Neuronal stem cell (in vitro differentiated cells): ENCODE measurements around the gene LUM.
"Not testable (repeated sequence)": the region's sequence is repeated elsewhere in the genome, so short reads cannot be mapped to it uniquely, and the experiment has no call there.

Source experiments
- DNase-seq: peaks from one replicate; pipeline ENCODE4 v3.0.0-alpha.2; 2013; ENCODE audit warnings: low spot score
- H2AFZ ChIP-seq: one replicate; pipeline ENCODE4 v1.6.1; 2013; ENCODE audit warnings: mild to moderate bottlenecking, low read length, inconsistent platforms
- H2AK5ac ChIP-seq: 2 replicates; pipeline ENCODE4 v1.6.1; 2013; ENCODE audit warnings: low read depth, mild to moderate bottlenecking, inconsistent platforms, low read length, moderate library complexity, mixed read lengths
- H2BK120ac ChIP-seq: 2 replicates; pipeline ENCODE4 v1.6.1; 2013; ENCODE audit warnings: low read depth, mild to moderate bottlenecking, inconsistent platforms, low read length, moderate library complexity, mixed read lengths
- H2BK12ac ChIP-seq: one replicate; pipeline ENCODE4 v1.6.1; 2013; ENCODE audit warnings: low read length, inconsistent platforms
- H2BK15ac ChIP-seq: 2 replicates; pipeline ENCODE4 v1.6.1; 2013; ENCODE audit warnings: mild to moderate bottlenecking, low read length, inconsistent platforms, mixed read lengths
- H2BK5ac ChIP-seq: one replicate; pipeline ENCODE4 v1.6.1; 2013; ENCODE audit warnings: inconsistent platforms, mild to moderate bottlenecking, low read length, moderate library complexity
- H3K14ac ChIP-seq: one replicate; pipeline ENCODE4 v1.6.1; 2013; ENCODE audit warnings: low read length, inconsistent platforms
- H3K18ac ChIP-seq: 2 replicates; pipeline ENCODE4 v1.6.1; 2013; ENCODE audit warnings: low read length, inconsistent platforms
- H3K23ac ChIP-seq: 2 replicates; pipeline ENCODE4 v1.6.1; 2013; ENCODE audit warnings: low read depth, mild to moderate bottlenecking, mixed read lengths, low read length, inconsistent platforms; ENCODE audit not compliant: poor library complexity
- H3K27ac ChIP-seq: replicated peaks from 3 replicates; pipeline ENCODE4 v1.5.1; 2013; ENCODE audit warnings: low read length, inconsistent platforms
- H3K27me3 ChIP-seq, 3 experiments: 2 replicates each; pipeline ENCODE4 v1.6.1; 2013; ENCODE audit warnings: low read length in 3 of 3, mild to moderate bottlenecking in 2 of 3, inconsistent platforms in 1 of 3, low read depth in 1 of 3, mixed read lengths in 1 of 3, moderate library complexity in 1 of 3; ENCODE audit not compliant: control insufficient read depth in 3 of 3, insufficient read depth in 3 of 3
- H3K36me3 ChIP-seq, 2 donors: replicated peaks in 1 of 2; 2 replicates each; pipeline ENCODE4 v1.6.1; 2013; ENCODE audit warnings: low read length in 2 of 2; ENCODE audit not compliant: control insufficient read depth in 2 of 2, insufficient read depth in 2 of 2
- H3K4ac ChIP-seq: 2 replicates; pipeline ENCODE4 v1.6.1; 2013; ENCODE audit warnings: inconsistent platforms, mild to moderate bottlenecking, low read length, moderate library complexity
- H3K4me1 ChIP-seq, 2 donors: 1 replicate in 1 of 2; 2 replicates in 1 of 2; pipeline ENCODE4 v1.6.1; 2013; ENCODE audit warnings: low read length in 2 of 2, low read depth in 1 of 2; ENCODE audit not compliant: control insufficient read depth in 2 of 2, insufficient read depth in 1 of 2
- H3K4me2 ChIP-seq: one replicate; pipeline ENCODE4 v1.6.1; 2013; ENCODE audit warnings: mild to moderate bottlenecking, low read length, inconsistent platforms; ENCODE audit not compliant: insufficient read depth, poor library complexity, severe bottlenecking
- H3K4me3 ChIP-seq, 2 donors: 2 replicates each; pipeline ENCODE4 v1.5.1; 2013; ENCODE audit warnings: low read length in 2 of 2, mild to moderate bottlenecking in 2 of 2, inconsistent platforms in 1 of 2, moderate library complexity in 1 of 2
- H3K79me1 ChIP-seq: one replicate; pipeline ENCODE4 v1.6.1; 2013; ENCODE audit warnings: low read depth, mild to moderate bottlenecking, inconsistent platforms, low read length, moderate library complexity
- H3K9ac ChIP-seq: one replicate; pipeline ENCODE4 v1.6.1; 2013; ENCODE audit warnings: mild to moderate bottlenecking, low read depth, low read length, inconsistent platforms; ENCODE audit not compliant: poor library complexity
- H3K9me3 ChIP-seq, 2 donors: replicated peaks in 1 of 2; 2 replicates each; pipeline versions ENCODE3 to v1.6.1; 2013; ENCODE audit warnings: low read length in 2 of 2, mild to moderate bottlenecking in 2 of 2, inconsistent platforms in 1 of 2, low read depth in 1 of 2, mixed read lengths in 1 of 2, moderate library complexity in 1 of 2; ENCODE audit not compliant: control insufficient read depth in 2 of 2, insufficient read depth in 1 of 2
- H4K8ac ChIP-seq: one replicate; pipeline ENCODE4 v1.6.1; 2013; ENCODE audit warnings: low read depth, mild to moderate bottlenecking, inconsistent platforms, low read length, moderate library complexity
- H4K91ac ChIP-seq: one replicate; pipeline ENCODE4 v1.6.1; 2013; ENCODE audit warnings: low read length, low read depth, mild to moderate bottlenecking, inconsistent platforms; ENCODE audit not compliant: poor library complexity
- WGBS, 2 donors: extraction: QIAGEN DNeasy Blood & Tissue Kit; methylation state at CpG; one replicate each; pipeline ENCODE4 v1.1.7; 2013; ENCODE audit warnings: missing lambda C conversion rate in 2 of 2, mixed read lengths in 1 of 2; ENCODE audit not compliant: insufficient read length in 2 of 2, insufficient replicate concordance in 1 of 2; ENCODE audit errors: extremely low coverage in 2 of 2; 5-methylcytosine and 5-hydroxymethylcytosine counted together

LUM gene

DNA sequence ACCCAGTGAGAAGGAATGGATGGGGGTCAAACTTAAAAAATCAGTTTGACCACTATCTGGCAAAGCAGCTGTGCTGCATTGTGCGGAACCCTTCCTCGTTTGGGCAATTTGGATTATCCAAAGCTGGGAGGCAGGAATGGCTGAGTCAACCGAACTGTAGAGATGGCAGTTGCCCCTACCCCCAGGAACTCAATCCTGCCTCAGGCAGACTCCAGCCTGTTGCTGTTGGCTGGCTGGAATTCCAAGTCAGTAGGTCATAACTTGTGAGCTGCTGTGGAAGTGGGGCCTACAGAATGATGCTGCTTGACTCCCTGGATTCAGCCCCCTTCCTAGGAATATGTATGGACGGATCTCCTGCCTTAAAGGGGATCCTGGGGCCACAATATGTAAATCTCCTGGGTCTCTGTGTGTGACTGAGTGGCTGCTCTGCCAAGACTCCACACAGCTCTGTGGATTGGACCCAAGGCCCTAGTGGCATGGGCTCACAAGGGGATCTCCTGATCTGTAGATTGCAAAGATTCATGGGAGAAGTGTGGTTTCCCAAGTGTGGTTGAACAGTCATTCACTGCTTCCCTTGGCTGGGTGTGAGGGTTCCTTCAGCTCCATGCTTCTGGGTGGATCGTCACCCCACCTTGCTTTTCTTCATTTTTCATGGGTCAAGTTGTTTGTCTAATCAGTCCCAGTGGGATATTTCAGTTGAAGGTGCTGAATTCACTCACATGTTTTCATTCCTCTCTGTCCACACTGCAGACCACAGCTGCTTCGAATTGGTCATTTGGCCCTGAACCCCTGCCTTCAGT, 19.2 kb downstream of the LUM start:
- Histone ChIP-seq H2BK15ac (no peak overlapping the region), H3K4me3 (no peak overlapping the region), H3K9me3 (no peaks in the 10 kb centered on the region), H4K91ac (no peak overlapping the region), H3K4me2 (no peak overlapping the region), H3K18ac (no peak overlapping the region), H3K14ac (no peak overlapping the region), H2BK5ac (no peak overlapping the region), H3K9ac (no peak overlapping the region), H2BK120ac (no peak overlapping the region), H2BK12ac (no peak overlapping the region), H3K79me1 (no peaks in the 10 kb centered on the region), H3K4ac (no peak overlapping the region), H2AFZ (peak overlapping the region; percentile 53), H3K27me3 (no peaks in the 10 kb centered on the region), H2AK5ac (no peak overlapping the region), H3K27ac (no peak overlapping the region), H3K4me1 (no peaks in the 10 kb centered on the region), H4K8ac (no peak overlapping the region), H3K36me3 (no peaks in the 10 kb centered on the region), H3K23ac (no peak overlapping the region)
- no peak for DNase-seq
- WGBS, 2 donors = no CpG with 5 or more reads among the region's 6 CpGs

DNA sequence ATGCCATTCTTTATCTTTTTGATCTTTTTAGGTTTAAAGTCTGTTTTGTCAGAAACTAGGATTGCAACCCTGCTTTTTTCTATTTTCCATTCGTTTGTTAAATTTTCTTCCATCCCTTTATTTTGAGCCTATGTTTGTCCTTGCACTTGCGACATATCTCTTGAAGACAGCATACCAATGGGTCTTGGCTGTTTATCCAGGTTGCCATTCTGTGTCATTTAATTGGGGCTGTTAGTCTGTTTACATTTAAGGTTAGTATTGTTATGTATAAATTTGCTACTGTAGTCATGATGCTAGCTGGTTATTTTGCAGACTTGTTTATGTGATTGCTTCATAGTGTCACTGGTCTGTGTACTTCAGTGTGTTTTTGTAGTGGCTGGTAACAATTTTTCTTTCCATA, 21.3 kb downstream of the LUM start:
- H3K4ac ChIP-seq, H3K9ac ChIP-seq, H3K79me1 ChIP-seq, H3K27me3 ChIP-seq, H2BK12ac ChIP-seq, H2BK5ac ChIP-seq, H3K9me3 ChIP-seq, H2AFZ ChIP-seq, H3K27ac ChIP-seq, H3K18ac ChIP-seq, H3K4me3 ChIP-seq, H3K14ac ChIP-seq, H3K4me2 ChIP-seq, H4K8ac ChIP-seq, H3K36me3 ChIP-seq, H2AK5ac ChIP-seq, H3K4me1 ChIP-seq, H3K23ac ChIP-seq, DNase-seq, H2BK15ac ChIP-seq, H4K91ac ChIP-seq, H2BK120ac ChIP-seq: not testable (repeated sequence)
- WGBS, 2 donors = no CpG with 5 or more reads among the region's 2 CpGs

DNA sequence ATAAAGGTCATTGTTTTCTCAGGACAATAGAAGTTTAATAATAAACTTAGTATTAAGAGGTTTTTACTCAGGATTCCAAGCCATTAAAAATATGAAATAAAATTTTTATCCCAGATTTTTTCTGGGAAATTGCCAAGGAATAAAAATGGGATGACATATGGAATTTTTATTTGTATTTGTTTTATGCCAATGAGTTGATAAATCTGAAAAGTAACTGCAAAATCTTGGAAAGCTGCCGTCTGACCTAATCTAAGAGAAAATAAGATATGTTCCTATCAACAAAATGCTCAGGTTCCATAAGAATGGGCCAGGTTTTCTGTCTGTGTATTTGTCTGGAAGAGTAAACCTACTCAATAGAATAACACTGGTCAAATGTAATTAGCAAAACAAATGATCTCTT, 31.3 kb downstream of the LUM start:
- Histone ChIP-seq H3K79me1 (no peaks in the 10 kb centered on the region), H3K27ac (no peak overlapping the region), H2BK120ac (no peak overlapping the region), H4K91ac (no peak overlapping the region), H2BK5ac (no peak overlapping the region), H2BK15ac (no peak overlapping the region), H3K4me3 (no peak overlapping the region), H3K4ac (no peak overlapping the region), H4K8ac (no peak overlapping the region), H3K4me1 (no peaks in the 10 kb centered on the region), H3K14ac (no peak overlapping the region), H3K9ac (no peak overlapping the region), H3K23ac (no peak overlapping the region), H3K18ac (no peak overlapping the region), H2BK12ac (no peak overlapping the region), H2AFZ (no peak overlapping the region), H3K27me3 (no peaks in the 10 kb centered on the region), H2AK5ac (no peak overlapping the region), H3K9me3 (no peaks in the 10 kb centered on the region), H3K36me3 (no peaks in the 10 kb centered on the region), H3K4me2 (no peak overlapping the region)
- no CpG with 5 or more reads among the region's 1 CpG for WGBS, 2 donors
- DNase-seq = no peak

DNA sequence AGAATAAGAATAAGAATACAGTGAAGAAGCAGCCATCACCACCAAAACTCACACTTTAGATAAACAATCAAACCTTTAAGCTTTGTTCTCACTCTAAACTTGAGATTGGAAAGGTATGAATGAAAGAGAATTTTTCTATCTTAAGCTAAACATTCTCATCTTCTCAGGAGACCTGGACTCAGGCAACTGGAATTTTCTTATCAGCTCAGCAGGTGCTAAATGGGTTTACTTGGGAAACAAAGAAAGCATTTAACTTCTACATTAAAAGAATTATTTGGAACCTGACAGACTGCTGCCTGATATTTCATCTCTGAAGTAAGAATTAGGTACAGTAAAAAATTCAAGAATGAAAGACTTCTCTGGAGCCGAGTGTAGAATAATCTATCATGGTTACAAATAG, 32.8 kb downstream of the LUM start:
- no peak overlapping the region for H3K23ac ChIP-seq
- H3K4me3 ChIP-seq = no peak overlapping the region
- no peaks in the 10 kb centered on the region for H3K4me1 ChIP-seq
- H3K27me3 ChIP-seq = no peaks in the 10 kb centered on the region
- WGBS, 2 donors = no CpG with 5 or more reads among the region's 1 CpG
- no peak overlapping the region for H4K8ac ChIP-seq
- H2AFZ ChIP-seq = no peak overlapping the region
- H2BK12ac ChIP-seq = no peak overlapping the region
- H3K4me2 ChIP-seq = no peak overlapping the region
- no peak for DNase-seq
- H2BK120ac ChIP-seq = no peak overlapping the region
- no peak overlapping the region for H3K27ac ChIP-seq
- H2BK5ac ChIP-seq = no peak overlapping the region
- no peaks in the 10 kb centered on the region for H3K9me3 ChIP-seq
- no peak overlapping the region for H3K9ac ChIP-seq
- no peak overlapping the region for H3K4ac ChIP-seq
- H3K36me3 ChIP-seq = no peaks in the 10 kb centered on the region
- no peak overlapping the region for H2BK15ac ChIP-seq
- H3K18ac ChIP-seq = no peak overlapping the region
- H4K91ac ChIP-seq = no peak overlapping the region
- H3K14ac ChIP-seq = no peak overlapping the region
- H2AK5ac ChIP-seq = no peak overlapping the region
- H3K79me1 ChIP-seq = no peaks in the 10 kb centered on the region
